GM18858 (cell line): ENCODE measurements around the gene CASP9.
A peak's percentile ranks its signal among the peaks of the same experiment; 100 is the strongest.
"Not testable (repeated sequence)": the region's sequence is repeated elsewhere in the genome, so short reads cannot be mapped to it uniquely, and the experiment has no call there.

ENCODE experiments used
- ATAC-seq: cut with Tn5 transposase; IDR thresholded peaks from one replicate; pipeline ENCODE4 v1.9.1; 2021; ENCODE audit not compliant: unreplicated experiment

The CASP9 gene

DNA sequence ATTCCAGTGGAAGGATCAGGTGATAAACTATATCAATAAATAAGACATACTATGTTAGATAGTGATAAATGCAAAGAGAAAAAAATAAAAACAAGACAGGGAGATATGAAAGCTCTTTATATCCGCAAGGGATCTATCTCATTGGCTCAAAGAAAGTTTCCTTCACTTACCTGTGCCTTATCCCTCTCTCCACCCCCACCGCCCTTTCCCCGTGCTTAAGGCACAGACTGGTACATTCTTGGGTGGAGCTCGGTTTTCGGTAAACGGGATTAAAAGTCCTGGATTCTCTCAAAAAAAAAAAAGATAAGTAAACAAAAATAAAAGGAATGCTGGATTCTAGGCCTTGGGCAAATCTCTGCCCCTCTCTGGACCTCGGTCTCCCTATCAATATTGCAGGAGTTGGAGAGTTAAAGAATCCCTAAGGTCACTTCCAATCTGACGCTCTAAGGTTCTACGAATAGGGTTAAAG is 2.0 kb upstream of the CASP9 start:
- no peak for ATAC-seq

DNA sequence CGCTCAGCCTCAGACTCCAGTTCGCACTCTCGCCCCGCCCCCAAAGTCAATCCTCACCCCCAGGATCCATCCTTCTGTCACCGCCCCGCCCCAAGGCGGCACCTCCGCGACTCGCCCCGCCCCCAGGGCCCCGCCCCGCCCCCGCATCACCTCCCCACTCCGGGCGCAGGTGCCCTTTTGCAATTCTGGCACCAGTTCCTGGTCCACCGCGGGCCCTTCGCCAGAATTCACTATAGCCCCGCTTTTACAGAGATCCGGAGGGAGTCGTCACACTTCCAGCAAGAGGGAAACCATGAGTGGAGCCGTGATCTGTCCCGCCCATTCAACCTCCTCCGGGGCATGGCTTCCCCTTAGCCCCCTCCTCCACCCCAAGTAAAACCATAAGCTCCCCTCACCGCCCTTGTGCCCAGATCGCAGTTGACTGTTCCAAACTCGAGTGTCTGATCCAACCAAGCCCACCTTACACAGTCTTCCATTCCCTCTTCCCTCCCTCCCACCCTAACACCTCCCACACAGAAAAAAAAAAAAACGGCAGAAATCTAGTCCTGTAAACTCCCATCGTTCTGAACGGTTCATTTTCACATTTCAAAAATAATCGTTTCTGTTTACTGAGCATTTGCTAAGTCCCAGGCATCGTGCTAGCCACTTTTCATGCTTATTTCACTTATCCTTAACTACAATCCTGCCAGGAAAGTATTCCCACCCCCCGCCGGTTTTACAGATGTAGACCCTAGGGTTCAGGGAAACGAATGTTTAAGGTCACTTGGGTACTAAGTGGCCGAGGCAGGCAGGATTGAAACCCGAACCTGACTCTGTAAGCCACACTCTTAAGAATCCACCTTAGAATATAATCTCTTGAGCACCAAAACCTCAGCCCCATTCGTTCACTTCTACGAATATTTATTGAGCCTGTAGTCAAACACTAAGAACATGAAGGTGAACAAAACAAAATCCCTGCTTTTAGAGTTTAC is 1.3 kb upstream of the CASP9 start:
- no peak for ATAC-seq

DNA sequence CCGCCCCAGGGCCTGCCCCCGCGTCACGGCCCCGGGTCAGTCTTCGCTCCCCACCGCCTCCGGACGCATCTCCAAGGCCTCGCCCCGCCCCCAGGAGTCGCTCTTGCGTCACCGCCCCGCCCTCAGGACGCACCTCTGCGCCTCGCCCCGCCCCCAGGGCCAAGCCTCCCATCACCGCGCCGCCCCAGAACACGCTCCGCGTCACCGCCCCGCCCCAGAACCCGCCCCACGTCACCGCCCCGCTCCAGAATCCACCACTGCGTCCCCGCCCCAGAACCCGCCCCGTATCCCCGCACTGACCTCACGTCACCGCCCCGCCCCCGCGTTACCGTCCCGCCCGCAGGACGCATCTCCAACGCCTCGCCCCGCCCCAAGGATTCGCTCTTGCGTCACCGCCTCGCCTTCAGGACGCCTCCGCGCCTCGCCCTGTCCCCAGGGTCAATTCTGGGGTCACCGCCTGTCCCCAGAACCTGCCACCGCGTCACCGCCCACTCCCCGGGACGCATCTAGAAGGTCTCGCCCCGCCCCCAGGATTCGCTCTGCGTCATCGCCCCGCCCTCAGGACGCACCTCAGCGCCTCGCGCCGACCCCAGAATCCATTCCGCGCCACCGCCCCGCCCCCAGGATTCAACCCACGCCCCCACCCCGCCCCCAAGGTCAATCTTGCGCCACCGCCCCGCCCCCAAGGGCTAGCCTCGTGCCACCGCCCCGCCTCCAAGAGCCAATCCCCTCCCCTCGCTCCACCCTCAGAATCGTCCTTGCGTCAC is 451 bp upstream of the CASP9 start:
- ATAC-seq: peak; percentile 24

DNA sequence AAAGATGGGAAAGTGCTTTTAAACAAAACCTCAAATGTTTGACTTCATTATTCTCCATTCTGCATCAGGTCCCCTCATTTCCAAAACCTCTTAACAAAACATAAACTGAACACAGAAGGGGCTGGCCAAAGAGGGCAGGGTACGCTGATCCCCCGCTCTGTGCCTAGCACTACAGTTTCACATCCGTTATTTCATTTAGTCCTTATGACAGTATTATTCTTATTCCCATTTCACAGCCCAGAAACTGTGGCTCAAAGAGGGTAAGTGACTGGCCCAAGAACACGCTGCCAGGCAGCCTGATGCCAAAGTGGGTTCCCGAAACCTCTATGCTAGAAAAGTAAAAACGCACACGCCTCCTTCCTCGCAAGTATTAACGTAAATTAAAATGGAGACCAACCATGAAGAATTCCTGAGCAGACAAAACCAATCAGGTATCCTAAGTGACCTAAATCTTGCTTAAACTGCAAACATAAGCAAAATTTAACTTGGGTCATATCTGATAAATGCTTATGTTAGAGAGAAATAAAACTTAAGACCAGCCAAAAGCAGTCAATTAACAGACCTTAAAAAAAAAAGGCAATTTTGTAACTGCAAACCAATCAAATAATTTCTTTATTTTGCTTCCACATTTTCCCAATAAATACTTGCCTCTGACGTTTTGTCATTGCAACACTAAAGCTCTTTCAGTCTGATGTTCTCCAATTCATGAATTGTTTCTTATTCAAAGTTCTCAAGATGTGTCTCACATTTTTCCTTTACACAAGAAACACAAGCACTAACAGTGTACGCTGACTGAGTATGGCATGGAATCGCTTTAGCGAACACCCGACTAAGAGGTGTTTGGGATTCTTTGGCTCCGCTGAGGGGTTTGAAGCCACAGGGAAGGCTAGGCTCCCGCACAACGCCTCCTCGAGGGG is 653 bp downstream of the CASP9 start:
- ATAC-seq: no peak

GRCh38 chr1:15522551-15522950 is 1.5 kb downstream of the CASP9 start:
- ATAC-seq: no peak

DNA sequence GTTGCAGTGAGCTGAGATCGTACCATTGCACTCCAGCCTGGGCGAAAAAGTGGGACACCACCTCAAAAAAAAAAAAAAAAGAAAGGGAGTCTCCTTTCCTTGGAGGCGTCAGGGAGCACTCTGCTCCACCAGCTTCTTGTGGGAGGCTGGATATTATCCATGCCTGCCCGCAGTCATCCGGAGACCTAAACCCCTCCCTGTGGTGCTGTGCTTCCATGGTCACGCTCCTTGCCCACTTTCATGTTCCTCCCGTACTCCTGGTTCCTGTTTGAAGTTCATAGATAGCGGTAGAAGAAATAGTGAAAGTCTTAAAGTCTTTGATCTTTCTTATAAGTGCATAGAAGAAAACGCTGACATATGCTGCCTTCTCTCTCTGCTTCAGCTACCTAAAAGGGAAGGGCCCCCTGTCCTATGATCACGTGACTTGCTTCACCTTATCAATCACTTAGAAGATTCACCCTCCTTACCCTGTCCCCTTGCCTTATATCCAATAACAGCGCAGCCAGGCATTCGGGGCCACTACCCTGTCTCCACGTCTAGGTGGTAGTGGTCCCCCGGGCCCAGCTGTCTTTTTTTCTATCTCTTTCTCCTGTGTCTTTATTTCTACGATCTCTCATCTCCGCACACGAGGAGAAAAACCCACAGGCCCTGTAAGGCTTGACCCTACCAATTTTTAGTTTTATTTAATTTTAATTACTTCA is 2.7 kb downstream of the CASP9 start:
- not testable (repeated sequence) for ATAC-seq

- no peak for ATAC-seq
Observed at GRCh38 chr1:15519625-15520024, 4.4 kb downstream of the CASP9 start.

GRCh38 chr1:15515022-15515663 is 8.9 kb downstream of the CASP9 start:
- no peak for ATAC-seq

DNA sequence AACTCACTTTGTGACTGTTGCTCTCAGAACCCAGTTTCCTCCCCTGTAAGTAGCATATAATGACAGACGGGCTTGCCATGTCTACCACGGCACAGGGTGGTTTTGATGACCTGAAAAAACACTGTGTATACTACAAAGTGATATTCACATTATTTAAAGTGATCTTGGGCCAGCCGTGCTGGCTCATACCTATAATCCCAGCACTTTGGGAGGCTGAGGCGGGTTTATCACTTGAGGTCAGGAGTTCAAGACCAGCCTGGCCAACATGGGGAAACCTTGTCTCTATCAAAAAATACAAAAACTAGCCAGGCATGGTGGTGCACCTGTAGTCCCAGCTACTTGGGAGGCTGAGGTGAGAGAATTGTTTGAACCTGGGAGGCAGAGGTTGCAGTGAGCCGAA is 9.5 kb downstream of the CASP9 start:
- not testable (repeated sequence) for ATAC-seq

GRCh38 chr1:15513919-15514318 is 10.1 kb downstream of the CASP9 start:
- no peak for ATAC-seq

- no peak for ATAC-seq
Observed at GRCh38 chr1:15513192-15513591, 10.8 kb downstream of the CASP9 start.

DNA sequence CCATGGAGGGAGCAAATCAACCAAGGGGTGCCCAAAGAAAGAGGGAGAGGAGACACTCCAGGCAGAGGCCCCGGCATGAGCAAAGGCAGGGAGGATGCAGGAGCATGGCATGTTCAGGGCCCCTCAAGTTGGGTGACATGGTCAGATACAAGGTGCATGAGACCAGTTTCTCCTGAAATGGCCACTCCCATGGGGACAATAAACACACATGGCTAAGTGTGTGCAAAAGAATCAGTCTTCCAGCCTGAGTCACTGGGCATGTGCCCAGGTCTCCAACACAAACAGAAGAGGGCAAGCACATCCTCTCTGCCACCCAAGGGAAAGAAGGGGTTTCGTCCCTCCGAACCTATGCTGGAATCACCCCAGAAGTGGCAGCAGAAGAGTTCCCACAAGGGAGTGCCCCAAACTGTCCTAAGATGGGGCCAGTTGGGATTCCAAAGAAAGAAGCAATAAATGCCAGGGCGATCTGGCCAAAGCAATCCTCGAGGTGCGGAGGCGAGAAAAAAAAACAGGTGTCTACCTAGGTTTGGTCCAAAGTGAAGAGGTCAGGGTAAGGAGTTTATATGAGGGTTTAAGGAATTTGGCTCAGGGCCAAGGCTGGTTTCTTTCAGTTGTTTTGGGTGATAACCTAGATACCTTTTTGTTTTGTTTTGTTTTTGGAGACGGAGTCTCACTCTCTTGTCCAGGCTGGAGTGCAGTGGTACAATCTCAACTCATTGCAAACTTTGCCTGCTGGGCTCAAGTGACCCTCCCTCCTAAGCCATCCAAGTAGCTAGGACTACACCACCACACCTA is 13.2 kb downstream of the CASP9 start:
- no peak for ATAC-seq

GRCh38 chr1:15509586-15509985 is 14.4 kb downstream of the CASP9 start:
- ATAC-seq: no peak

DNA sequence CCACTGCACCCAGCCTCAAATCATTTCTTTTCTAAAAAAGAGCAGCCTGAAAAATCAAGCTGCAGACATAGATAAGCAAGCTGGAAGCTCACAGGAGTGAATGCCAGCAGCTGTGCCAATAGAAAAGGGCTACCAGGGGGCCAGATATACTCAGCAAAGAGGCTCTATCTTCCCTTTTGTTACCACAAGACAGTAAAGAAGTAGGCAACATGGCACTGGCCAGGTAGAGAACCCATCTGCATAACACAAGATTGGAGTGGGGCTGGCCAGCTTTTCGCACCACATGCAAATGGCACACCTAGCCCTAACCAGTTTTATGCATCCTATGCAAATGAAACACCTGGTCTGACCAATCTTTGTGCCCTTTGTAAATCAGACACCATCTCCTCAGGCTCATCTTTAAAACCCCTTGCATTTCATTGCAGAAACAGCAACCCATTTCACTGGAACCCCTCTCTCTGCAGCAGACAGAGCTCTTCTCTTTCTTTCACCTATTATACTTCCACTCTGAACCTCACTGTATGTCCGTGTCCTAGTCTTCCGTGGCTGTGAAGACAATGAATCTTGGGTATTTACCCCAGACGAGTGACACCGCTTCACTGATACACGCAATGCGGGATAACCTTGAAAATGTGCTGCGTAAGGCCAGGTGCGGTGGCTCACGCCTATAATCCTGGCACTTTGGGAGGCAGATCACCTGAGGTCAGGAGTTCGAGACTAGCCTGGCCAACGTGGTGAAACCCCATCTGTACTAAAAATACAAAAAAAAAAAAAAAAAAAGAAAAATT is 15.1 kb downstream of the CASP9 start:
- ATAC-seq: no peak

DNA sequence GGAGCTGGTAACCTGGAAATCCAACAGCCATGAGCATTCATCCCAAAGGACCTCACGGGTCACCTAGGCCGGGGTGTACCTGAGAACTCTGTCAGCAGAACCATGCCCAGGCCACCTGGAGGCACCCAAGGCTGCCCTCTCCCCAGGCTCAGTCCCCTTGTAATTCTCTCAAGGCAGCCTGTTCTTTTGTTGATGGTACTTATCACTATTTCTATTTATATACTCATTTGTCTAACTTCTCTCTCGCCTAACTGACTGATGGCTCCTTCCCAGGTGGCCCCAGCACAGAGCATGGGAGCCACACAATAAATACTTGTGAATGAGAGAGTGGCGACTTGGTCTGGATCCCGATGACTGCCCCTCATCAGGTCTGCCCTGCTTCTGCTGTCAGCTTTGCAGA is 16.7 kb downstream of the CASP9 start:
- ATAC-seq: no peak

DNA sequence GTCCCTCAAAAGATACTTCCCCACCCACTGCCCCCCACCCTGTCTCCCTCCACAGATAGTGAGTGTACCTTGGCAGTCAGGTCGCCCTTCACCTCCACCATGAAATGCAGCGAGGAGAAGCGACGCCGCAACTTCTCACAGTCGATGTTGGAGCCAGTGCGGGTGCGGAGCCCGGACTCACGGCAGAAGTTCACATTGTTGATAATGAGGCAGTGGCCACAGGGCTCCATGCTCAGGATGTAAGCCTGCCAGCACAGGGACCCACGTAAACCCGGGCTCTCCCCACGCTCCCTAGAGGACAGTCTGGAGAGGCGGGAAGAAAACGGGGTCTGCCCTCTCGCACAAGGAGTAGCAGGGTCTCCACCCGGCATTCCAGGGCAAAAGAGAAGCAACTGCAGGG is 17.2 kb downstream of the CASP9 start:
- ATAC-seq: no peak

GRCh38 chr1:15504436-15504835 is 19.6 kb downstream of the CASP9 start:
- no peak for ATAC-seq
